Measurements from ENCODE around the gene NELL1. TPM values are rescaled to one million over a fixed set of nuclear protein-coding genes. Genes with fewer than 3 reads are reported as not detected.

NELL1 gene
- total and polyA plus RNA-seq, 2 experiments from 2014 or later: not detected

GRCh38 chr11:20688761-20689160, 19.4 kb downstream of the NELL1 start:
- no peaks in the 10 kb centered on the region for H3K36me3 ChIP-seq (ENCODE audit: low read depth)
- H3F3A ChIP-seq (ENCODE audit: insufficient read depth): no peaks in the 10 kb centered on the region
- H2AFZ ChIP-seq: no peak overlapping the region
- H4K20me1 ChIP-seq (ENCODE audit: insufficient read depth): no peaks in the 10 kb centered on the region
- H3K27ac ChIP-seq: no peak overlapping the region
- no peak overlapping the region for H3K9ac ChIP-seq
- no peak overlapping the region for H3K4me3 ChIP-seq
- H3K79me2 ChIP-seq (ENCODE audit: insufficient read depth): no peaks in the 10 kb centered on the region
- no peak for DNase-seq
- no peaks in the 10 kb centered on the region for H3K4me1 ChIP-seq (ENCODE audit: insufficient read depth)
- H3K4me2 ChIP-seq (ENCODE audit: unreplicated experiment): no peak overlapping the region
- no peaks in the 10 kb centered on the region for H3K27me3 ChIP-seq (replicated peaks; ENCODE audit: insufficient read depth)
- WGBS, 2 experiments (ENCODE audit: low coverage in 1 of 2, low lambda C conversion rate in 2 of 2, missing lambda C conversion rate in 2 of 2): 9 to 13% methylated on average over 3 of the region's 3 CpGs
- H3K9me3 ChIP-seq (ENCODE audit: low read depth): no peaks in the 10 kb centered on the region
- TF ChIP-seq EZH2 (IDR thresholded peaks at IDR 0.05; ENCODE audit: insufficient read depth, poor library complexity, severe bottlenecking): no peak
- no peak for TF ChIP-seq EZH2phosphoT487 (IDR thresholded peaks at IDR 0.05; ENCODE audit: insufficient read depth, low read depth)
- H3K9me2 ChIP-seq (ENCODE audit: insufficient read depth): no peaks in the 10 kb centered on the region
- in situ Hi-C loops (cut with MboI): no loop called here

GRCh38 chr11:20707876-20708275, 38.5 kb downstream of the NELL1 start:
- in situ Hi-C loops (cut with MboI): no loop called here
- Histone ChIP-seq H3K4me3 (no peak overlapping the region), H3K27me3 (replicated peaks; ENCODE audit: insufficient read depth) (no peaks in the 10 kb centered on the region), H3K9me2 (ENCODE audit: insufficient read depth) (no peaks in the 10 kb centered on the region), H3K9ac (no peak overlapping the region), H4K20me1 (ENCODE audit: insufficient read depth) (no peaks in the 10 kb centered on the region), H3K4me2 (ENCODE audit: unreplicated experiment) (no peak overlapping the region), H3K9me3 (ENCODE audit: low read depth) (no peaks in the 10 kb centered on the region), H3K4me1 (ENCODE audit: insufficient read depth) (no peaks in the 10 kb centered on the region), H3F3A (ENCODE audit: insufficient read depth) (no peaks in the 10 kb centered on the region), H3K27ac (no peak overlapping the region), H2AFZ (no peak overlapping the region), H3K79me2 (ENCODE audit: insufficient read depth) (no peaks in the 10 kb centered on the region), H3K36me3 (ENCODE audit: low read depth) (no peaks in the 10 kb centered on the region)
- TF ChIP-seq EZH2 (IDR thresholded peaks at IDR 0.05; ENCODE audit: insufficient read depth, poor library complexity, severe bottlenecking) (no peak), EZH2phosphoT487 (IDR thresholded peaks at IDR 0.05; ENCODE audit: insufficient read depth, low read depth) (no peak)
- DNase-seq: no peak
- WGBS, 2 experiments (ENCODE audit: low coverage in 1 of 2, low lambda C conversion rate in 2 of 2, missing lambda C conversion rate in 2 of 2): 22 to 33% methylated on average over 6 of the region's 6 CpGs

- Histone ChIP-seq H3K9ac (no peak overlapping the region), H3K27ac (no peak overlapping the region)
- in situ Hi-C loops (cut with MboI): no loop called here
Measured at GRCh38 chr11:20712912-20713311, 43.5 kb downstream of the NELL1 start.

GRCh38 chr11:20715464-20715863, 46.1 kb downstream of the NELL1 start:
- TF ChIP-seq EZH2phosphoT487 (IDR thresholded peaks at IDR 0.05; ENCODE audit: insufficient read depth, low read depth) (no peak), EZH2 (IDR thresholded peaks at IDR 0.05; ENCODE audit: insufficient read depth, poor library complexity, severe bottlenecking) (no peak)
- no peak overlapping the region for H3K4me2 ChIP-seq (ENCODE audit: unreplicated experiment)
- no peak overlapping the region for H3K9ac ChIP-seq
- H3K27ac ChIP-seq: no peak overlapping the region
- H3K4me3 ChIP-seq: no peak overlapping the region
- in situ Hi-C loops (cut with MboI): no loop called here
- no peak overlapping the region for H2AFZ ChIP-seq
- no peaks in the 10 kb centered on the region for H3K27me3 ChIP-seq (replicated peaks; ENCODE audit: insufficient read depth)
- no peaks in the 10 kb centered on the region for H3K9me2 ChIP-seq (ENCODE audit: insufficient read depth)
- DNase-seq: no peak
- no peaks in the 10 kb centered on the region for H3K36me3 ChIP-seq (ENCODE audit: low read depth)
- no peaks in the 10 kb centered on the region for H3F3A ChIP-seq (ENCODE audit: insufficient read depth)
- 9 to 14% methylated on average over 1 of the region's 1 CpG for WGBS, 2 experiments (ENCODE audit: low coverage in 1 of 2, low lambda C conversion rate in 2 of 2, missing lambda C conversion rate in 2 of 2)
- no peaks in the 10 kb centered on the region for H3K79me2 ChIP-seq (ENCODE audit: insufficient read depth)
- no peaks in the 10 kb centered on the region for H3K4me1 ChIP-seq (ENCODE audit: insufficient read depth)
- H4K20me1 ChIP-seq (ENCODE audit: insufficient read depth): no peaks in the 10 kb centered on the region
- no peaks in the 10 kb centered on the region for H3K9me3 ChIP-seq (ENCODE audit: low read depth)

More at GRCh38 chr11:20712912-20713311, 43.5 kb downstream of the NELL1 start:
- TF ChIP-seq EZH2 (IDR thresholded peaks at IDR 0.05; ENCODE audit: insufficient read depth, poor library complexity, severe bottlenecking): no peak
- no peak for TF ChIP-seq EZH2phosphoT487 (IDR thresholded peaks at IDR 0.05; ENCODE audit: insufficient read depth, low read depth)
- Histone ChIP-seq H3K4me2 (ENCODE audit: unreplicated experiment) (no peak overlapping the region), H3K9me2 (ENCODE audit: insufficient read depth) (no peaks in the 10 kb centered on the region), H3K36me3 (ENCODE audit: low read depth) (no peaks in the 10 kb centered on the region), H3K79me2 (ENCODE audit: insufficient read depth) (no peaks in the 10 kb centered on the region), H4K20me1 (ENCODE audit: insufficient read depth) (no peaks in the 10 kb centered on the region), H3F3A (ENCODE audit: insufficient read depth) (no peaks in the 10 kb centered on the region), H3K4me1 (ENCODE audit: insufficient read depth) (no peaks in the 10 kb centered on the region), H2AFZ (no peak overlapping the region), H3K4me3 (no peak overlapping the region), H3K9me3 (ENCODE audit: low read depth) (no peaks in the 10 kb centered on the region), H3K27me3 (replicated peaks; ENCODE audit: insufficient read depth) (no peaks in the 10 kb centered on the region)
- DNase-seq: no peak
- 40 to 52% methylated on average over 3 of the region's 3 CpGs for WGBS, 2 experiments (ENCODE audit: low coverage in 1 of 2, low lambda C conversion rate in 2 of 2, missing lambda C conversion rate in 2 of 2)

GRCh38 chr11:20715931-20716330, 46.5 kb downstream of the NELL1 start:
- Histone ChIP-seq H3K4me1 (ENCODE audit: insufficient read depth) (no peaks in the 10 kb centered on the region), H3K27ac (no peak overlapping the region)
- 9 to 15% methylated on average over 3 of the region's 3 CpGs for WGBS, 2 experiments (ENCODE audit: low coverage in 1 of 2, low lambda C conversion rate in 2 of 2, missing lambda C conversion rate in 2 of 2)

More at GRCh38 chr11:20715931-20716330, 46.5 kb downstream of the NELL1 start:
- H3K36me3 ChIP-seq (ENCODE audit: low read depth): no peaks in the 10 kb centered on the region
- DNase-seq: no peak
- no peaks in the 10 kb centered on the region for H3K9me2 ChIP-seq (ENCODE audit: insufficient read depth)
- no peaks in the 10 kb centered on the region for H3F3A ChIP-seq (ENCODE audit: insufficient read depth)
- no peak overlapping the region for H3K4me3 ChIP-seq
- H3K9ac ChIP-seq: no peak overlapping the region
- H3K79me2 ChIP-seq (ENCODE audit: insufficient read depth): no peaks in the 10 kb centered on the region
- TF ChIP-seq EZH2 (IDR thresholded peaks at IDR 0.05; ENCODE audit: insufficient read depth, poor library complexity, severe bottlenecking) (no peak), EZH2phosphoT487 (IDR thresholded peaks at IDR 0.05; ENCODE audit: insufficient read depth, low read depth) (no peak)
- no peak overlapping the region for H3K4me2 ChIP-seq (ENCODE audit: unreplicated experiment)
- no peaks in the 10 kb centered on the region for H4K20me1 ChIP-seq (ENCODE audit: insufficient read depth)
- H3K27me3 ChIP-seq (replicated peaks; ENCODE audit: insufficient read depth): no peaks in the 10 kb centered on the region
- in situ Hi-C loops (cut with MboI): no loop called here
- no peak overlapping the region for H2AFZ ChIP-seq
- no peaks in the 10 kb centered on the region for H3K9me3 ChIP-seq (ENCODE audit: low read depth)
